A549 (cell line): ENCODE results near the gene GSTK1.

Source experiments
- CTCF ChIP-seq: fragments of >200 bp; sonication (Bioruptor Twin); formaldehyde crosslinking; IDR thresholded peaks from 3 replicates; pipeline ENCODE4 v1.5.1; 2016
- EP300 ChIP-seq, 2 experiments: fragments of >200 bp; sonication (Bioruptor Twin); formaldehyde crosslinking; IDR thresholded peaks; 2 replicates in 1 of 2; 3 replicates in 1 of 2; pipeline ENCODE4 v1.6.1; 2016 to 2017
- KDM1A ChIP-seq: fragments of 200-600 bp; sonication (generic); IDR thresholded peaks from 2 replicates; pipeline ENCODE4 v1.6.1; 2016; ENCODE audit warnings: low read depth, mild to moderate bottlenecking
- MAFK ChIP-seq: fragments of 450-650 bp; IDR thresholded peaks from 2 replicates; pipeline ENCODE4 v1.6.1; 2014; ENCODE audit not compliant: partially characterized antibody
- POLR2A ChIP-seq: IDR thresholded peaks from 2 replicates; pipeline ENCODE4 v1.6.1; 2012; ENCODE audit warnings: mild to moderate bottlenecking, low read length
- RAD21 ChIP-seq, 2 experiments: fragments of >200 bp in 1 of 2; sonication (Bioruptor Twin) in 1 of 2; formaldehyde crosslinking in 1 of 2; IDR thresholded peaks in 1 of 2; conservative IDR thresholded peaks in 1 of 2; 2 replicates in 1 of 2; 3 replicates in 1 of 2; pipeline ENCODE4 v1.6.1; 2012 to 2018; ENCODE audit warnings: inconsistent platforms in 1 of 2
- RNF2 ChIP-seq: fragments of 200-600 bp; sonication (generic); IDR thresholded peaks from 2 replicates; pipeline ENCODE4 v1.6.1; 2016; ENCODE audit warnings: low read depth, mild to moderate bottlenecking, antibody characterized with exemption, moderate library complexity, borderline replicate concordance
- TP53 ChIP-seq: fragments of 250-450 bp; sonication (Bioruptor Pico); IDR thresholded peaks from 2 replicates; pipeline ENCODE4 v1.5.0; 2021; ENCODE audit warnings: mild to moderate bottlenecking, moderate library complexity

GRCh38 chr7:143221737-143222136 is 41.5 kb upstream of the GSTK1 start, which contains the start of gene TAS2R40:
- TF ChIP-seq CTCF (no peak), RNF2 (no peak), RAD21 (conservative IDR thresholded peaks at IDR 0.05 in 1 of 2, IDR thresholded peaks at IDR 0.05 in 1 of 2) (no peak), TP53 (CRISPR knock-in tag) (no peak), POLR2A (no peak), MAFK (no peak), KDM1A (no peak), EP300 (IDR thresholded peaks at IDR 0.05) (no peak)
